AG09309 (cell line): ENCODE data around the gene TMEM203.

Experiments used
- DNase-seq: peaks from one replicate; pipeline ENCODE4 v3.0.0-alpha.2; 2010; ENCODE audit warnings: low read depth
- H3K4me3 ChIP-seq: 2 replicates; pipeline ENCODE4 v1.5.1; 2011; ENCODE audit warnings: mild to moderate bottlenecking, low read depth, low read length, moderate library complexity; ENCODE audit not compliant: control insufficient read depth
- TF ChIP-seq, protein P1 (sequence below): IDR thresholded peaks from 2 replicates; pipeline ENCODE4 v1.5.1; 2011; ENCODE audit warnings: mild to moderate bottlenecking, low read depth, low read length, inconsistent platforms; ENCODE audit not compliant: insufficient read depth, control insufficient read depth; ENCODE audit errors: missing control alignments

Gene TMEM203

GRCh38 chr9:137168904-137169856, 36.3 kb downstream of the TMEM203 start:
- TF ChIP-seq, protein P1, sequence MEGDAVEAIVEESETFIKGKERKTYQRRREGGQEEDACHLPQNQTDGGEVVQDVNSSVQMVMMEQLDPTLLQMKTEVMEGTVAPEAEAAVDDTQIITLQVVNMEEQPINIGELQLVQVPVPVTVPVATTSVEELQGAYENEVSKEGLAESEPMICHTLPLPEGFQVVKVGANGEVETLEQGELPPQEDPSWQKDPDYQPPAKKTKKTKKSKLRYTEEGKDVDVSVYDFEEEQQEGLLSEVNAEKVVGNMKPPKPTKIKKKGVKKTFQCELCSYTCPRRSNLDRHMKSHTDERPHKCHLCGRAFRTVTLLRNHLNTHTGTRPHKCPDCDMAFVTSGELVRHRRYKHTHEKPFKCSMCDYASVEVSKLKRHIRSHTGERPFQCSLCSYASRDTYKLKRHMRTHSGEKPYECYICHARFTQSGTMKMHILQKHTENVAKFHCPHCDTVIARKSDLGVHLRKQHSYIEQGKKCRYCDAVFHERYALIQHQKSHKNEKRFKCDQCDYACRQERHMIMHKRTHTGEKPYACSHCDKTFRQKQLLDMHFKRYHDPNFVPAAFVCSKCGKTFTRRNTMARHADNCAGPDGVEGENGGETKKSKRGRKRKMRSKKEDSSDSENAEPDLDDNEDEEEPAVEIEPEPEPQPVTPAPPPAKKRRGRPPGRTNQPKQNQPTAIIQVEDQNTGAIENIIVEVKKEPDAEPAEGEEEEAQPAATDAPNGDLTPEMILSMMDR = no peak
- DNase-seq = no peak
- no peak overlapping the region for H3K4me3 ChIP-seq

DNA sequence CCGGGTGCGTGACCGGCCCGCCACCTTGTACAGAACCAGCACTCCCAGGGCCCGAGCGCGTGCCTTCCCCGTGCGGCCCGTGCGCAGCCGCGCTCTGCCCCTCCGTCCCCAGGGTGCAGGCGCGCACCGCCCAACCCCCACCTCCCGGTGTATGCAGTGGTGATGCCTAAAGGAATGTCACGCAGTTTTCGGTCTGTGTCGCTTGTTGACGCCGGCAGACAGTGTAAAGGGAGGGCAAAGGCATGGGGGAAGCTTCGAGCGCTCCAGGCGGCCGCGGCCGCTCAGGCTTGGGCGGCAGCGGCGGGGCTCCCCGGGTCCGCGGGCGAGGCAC, 36.9 kb downstream of the TMEM203 start:
- DNase-seq = no peak
- H3K4me3 ChIP-seq = no peak overlapping the region
- TF ChIP-seq, protein P1 = no peak

GRCh38 chr9:137167747-137168572, 37.5 kb downstream of the TMEM203 start:
- no peak overlapping the region for H3K4me3 ChIP-seq
- DNase-seq = no peak
- TF ChIP-seq, protein P1 = no peak

- no peak for DNase-seq
- no peak overlapping the region for H3K4me3 ChIP-seq
- TF ChIP-seq, protein P1 = no peak
These were observed 38.1 kb downstream of the TMEM203 start for GRCh38 chr9:137167277-137167746.

- TF ChIP-seq, protein P1 = no peak
- H3K4me3 ChIP-seq = no peak overlapping the region
- no peak for DNase-seq
These were observed 38.8 kb downstream of the TMEM203 start for GRCh38 chr9:137166380-137167229.

DNA sequence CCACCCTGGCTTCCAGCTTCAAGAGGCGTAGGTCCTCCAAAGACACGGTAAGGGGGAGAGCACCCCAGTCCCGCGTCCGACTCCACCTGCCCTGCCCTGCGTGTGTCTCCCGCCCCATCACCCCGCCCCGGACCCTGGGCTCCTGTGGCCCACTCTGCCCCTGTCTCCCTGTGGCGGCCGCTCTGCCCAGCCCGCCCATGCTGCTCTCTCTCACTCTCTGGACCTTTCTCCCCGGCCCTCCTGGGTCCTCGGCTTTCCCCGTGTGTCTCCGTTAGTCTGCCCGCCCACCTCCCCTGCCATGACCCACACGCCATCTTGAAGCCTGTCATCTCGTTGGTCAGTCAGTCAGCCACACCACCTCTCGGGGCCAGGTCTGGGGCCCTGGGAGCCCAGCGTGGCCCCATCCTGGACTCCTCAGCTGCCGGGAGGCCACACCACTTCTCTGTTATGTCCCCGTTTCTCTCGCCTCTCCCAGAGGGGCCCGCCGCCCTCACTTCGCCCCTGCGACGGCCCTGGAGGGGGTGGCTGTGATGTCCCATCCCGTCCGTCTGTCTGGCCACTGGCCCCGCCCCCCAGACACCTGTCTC, 40.1 kb downstream of the TMEM203 start:
- H3K4me3 ChIP-seq = no peak overlapping the region
- DNase-seq = no peak
- TF ChIP-seq, protein P1 = no peak
